GM23248 (cell line): ENCODE measurements around the gene TTLL5.

Experiments
- EZH2 ChIP-seq: fragments of 200-600 bp; sonication (generic); IDR thresholded peaks from 2 replicates; pipeline ENCODE4 v1.6.1; 2018; ENCODE audit warnings: antibody characterized with exemption, mild to moderate bottlenecking; ENCODE audit not compliant: insufficient read depth, poor library complexity, severe bottlenecking
- EZH2phosphoT487 ChIP-seq: fragments of 200-600 bp; sonication (generic); IDR thresholded peaks from 2 replicates; pipeline ENCODE4 v1.6.1; 2018; ENCODE audit warnings: antibody characterized with exemption, moderate library complexity, mild to moderate bottlenecking, low read depth; ENCODE audit not compliant: insufficient read depth

DNA sequence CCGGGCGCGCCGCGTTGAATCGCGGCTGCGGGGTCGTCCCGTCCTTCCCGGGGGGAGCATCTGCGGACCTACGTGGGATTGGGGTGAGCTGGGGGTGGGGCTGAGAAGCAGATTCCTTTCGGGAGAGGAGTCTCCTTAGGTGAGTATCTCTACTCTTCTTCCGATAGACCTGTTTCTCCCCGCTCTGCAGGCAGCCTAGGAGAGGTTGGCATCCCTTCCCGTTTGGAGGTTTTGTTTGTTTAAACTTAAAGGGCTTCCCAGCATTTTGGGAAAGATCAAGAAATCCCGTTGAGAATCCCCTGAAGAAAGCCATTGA, 411 bp downstream of the TTLL5 start:
- TF ChIP-seq EZH2phosphoT487 (no peak), EZH2 (no peak)
